Measurements from ENCODE around the gene IGF1R.

Gene IGF1R

DNA sequence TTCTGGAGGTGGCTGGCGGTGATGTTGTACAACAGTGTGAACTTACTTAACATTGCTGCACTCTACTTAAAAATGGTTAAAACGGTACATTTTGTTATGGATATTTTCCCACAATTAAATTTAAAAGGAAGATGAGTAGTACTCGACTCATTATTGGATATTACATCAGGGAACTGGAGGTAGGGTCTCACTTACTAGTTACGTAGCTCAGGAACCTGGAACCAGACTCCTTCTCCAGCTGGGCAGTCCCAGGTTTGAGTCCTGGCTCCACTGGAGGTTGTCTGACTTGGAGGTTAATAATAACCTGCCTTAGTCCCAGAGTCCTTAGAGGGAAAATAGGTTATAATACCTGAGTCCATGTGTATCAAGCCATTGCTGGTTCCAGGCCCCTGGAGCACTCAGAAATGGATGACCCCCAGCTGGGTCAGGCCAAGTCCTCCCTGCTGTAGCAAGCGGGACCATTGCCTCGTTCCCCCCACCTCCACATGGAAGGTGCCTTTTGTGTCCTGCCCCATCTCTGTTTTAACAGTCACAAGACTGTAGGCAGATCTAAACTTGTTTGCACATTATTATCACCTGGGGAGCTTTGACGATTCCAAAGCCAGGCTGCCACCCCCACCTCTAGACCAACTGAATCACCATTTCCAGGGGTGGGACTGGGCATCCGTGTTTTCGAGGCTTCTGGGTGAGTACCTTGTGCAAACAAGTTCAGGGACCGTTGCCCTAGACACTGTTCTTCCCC is 126.6 kb downstream of the IGF1R start:
- H3K9ac ChIP-seq = peak overlapping the region; percentile 60; the same call in 1 of the 2 replicates
- no peaks in the 10 kb centered on the region for H3K27me3 ChIP-seq (ENCODE audit: insufficient read depth, low read depth)
- peak overlapping the region; percentile 96; the same call in 1 of the 2 replicates for H3K27ac ChIP-seq
- TF ChIP-seq, protein P1, sequence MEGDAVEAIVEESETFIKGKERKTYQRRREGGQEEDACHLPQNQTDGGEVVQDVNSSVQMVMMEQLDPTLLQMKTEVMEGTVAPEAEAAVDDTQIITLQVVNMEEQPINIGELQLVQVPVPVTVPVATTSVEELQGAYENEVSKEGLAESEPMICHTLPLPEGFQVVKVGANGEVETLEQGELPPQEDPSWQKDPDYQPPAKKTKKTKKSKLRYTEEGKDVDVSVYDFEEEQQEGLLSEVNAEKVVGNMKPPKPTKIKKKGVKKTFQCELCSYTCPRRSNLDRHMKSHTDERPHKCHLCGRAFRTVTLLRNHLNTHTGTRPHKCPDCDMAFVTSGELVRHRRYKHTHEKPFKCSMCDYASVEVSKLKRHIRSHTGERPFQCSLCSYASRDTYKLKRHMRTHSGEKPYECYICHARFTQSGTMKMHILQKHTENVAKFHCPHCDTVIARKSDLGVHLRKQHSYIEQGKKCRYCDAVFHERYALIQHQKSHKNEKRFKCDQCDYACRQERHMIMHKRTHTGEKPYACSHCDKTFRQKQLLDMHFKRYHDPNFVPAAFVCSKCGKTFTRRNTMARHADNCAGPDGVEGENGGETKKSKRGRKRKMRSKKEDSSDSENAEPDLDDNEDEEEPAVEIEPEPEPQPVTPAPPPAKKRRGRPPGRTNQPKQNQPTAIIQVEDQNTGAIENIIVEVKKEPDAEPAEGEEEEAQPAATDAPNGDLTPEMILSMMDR (conservative IDR thresholded peaks at IDR 0.05; ENCODE audit: low read depth, low read length) = no peak
- H3K79me2 ChIP-seq (ENCODE audit: insufficient read depth, low read depth) = peaks cover 61% of the 10 kb centered on the region
- H2AFZ ChIP-seq (ENCODE audit: low read depth) = no peak overlapping the region
- H3K36me3 ChIP-seq (ENCODE audit: insufficient read depth) = no peaks in the 10 kb centered on the region
- no peaks in the 10 kb centered on the region for H4K20me1 ChIP-seq (ENCODE audit: insufficient read depth)
- peak overlapping the region; percentile 65 for H3K4me2 ChIP-seq
- H3K4me1 ChIP-seq (ENCODE audit: low read depth, poor library complexity, severe bottlenecking) = peaks cover 72% of the 10 kb centered on the region
- H3K4me3 ChIP-seq (IDR thresholded peaks at IDR 0.05; ENCODE audit: insufficient read depth, low read depth, low read length) = no peak overlapping the region

DNA sequence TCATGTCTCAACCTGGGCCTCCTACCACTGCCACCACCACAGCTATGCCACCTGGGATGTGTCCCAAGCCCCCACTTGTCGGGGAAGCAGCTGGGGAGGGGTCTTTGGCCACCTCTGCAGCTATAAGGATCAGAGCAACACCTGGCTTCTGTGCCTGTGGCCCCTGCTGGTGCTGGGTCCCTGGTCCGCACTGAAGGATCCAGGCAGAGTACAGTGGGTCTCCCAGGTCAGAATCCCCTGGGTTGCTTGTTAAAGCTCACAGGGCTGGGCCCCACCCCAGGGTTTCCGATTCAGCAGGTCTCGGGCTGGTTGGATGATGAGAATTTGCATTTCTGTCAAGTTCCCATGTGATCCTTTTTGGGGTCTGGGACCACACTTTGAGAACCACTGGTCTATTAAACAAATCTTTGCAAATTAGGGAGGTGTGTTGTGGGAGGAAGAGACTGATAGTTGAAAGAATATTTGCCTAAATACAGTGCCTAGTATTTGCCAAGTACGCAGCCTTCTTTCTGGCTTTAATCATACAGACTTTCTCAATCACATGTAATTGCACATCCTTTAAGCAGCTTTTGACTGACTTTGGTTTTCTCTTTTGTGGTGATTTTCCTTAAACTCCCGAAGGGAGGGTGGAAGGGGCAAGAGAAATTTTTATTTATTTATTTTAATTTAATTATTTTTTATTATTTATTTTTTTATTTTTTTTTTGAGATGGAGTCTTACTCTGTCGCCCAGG is 127.3 kb downstream of the IGF1R start:
- Histone ChIP-seq H3K9ac (peak overlapping the region; percentile 60), H2AFZ (ENCODE audit: low read depth) (no peak overlapping the region), H4K20me1 (ENCODE audit: insufficient read depth) (no peaks in the 10 kb centered on the region), H3K4me1 (ENCODE audit: low read depth, poor library complexity, severe bottlenecking) (peaks cover 76% of the 10 kb centered on the region), H3K79me2 (ENCODE audit: insufficient read depth, low read depth) (peaks cover 55% of the 10 kb centered on the region), H3K4me3 (IDR thresholded peaks at IDR 0.05; ENCODE audit: insufficient read depth, low read depth, low read length) (no peak overlapping the region), H3K27ac (peak overlapping the region; percentile 96), H3K27me3 (ENCODE audit: insufficient read depth, low read depth) (no peaks in the 10 kb centered on the region), H3K4me2 (peak overlapping the region; percentile 65), H3K36me3 (ENCODE audit: insufficient read depth) (no peaks in the 10 kb centered on the region)
- TF ChIP-seq, protein P1 (conservative IDR thresholded peaks at IDR 0.05; ENCODE audit: low read depth, low read length) = no peak

DNA sequence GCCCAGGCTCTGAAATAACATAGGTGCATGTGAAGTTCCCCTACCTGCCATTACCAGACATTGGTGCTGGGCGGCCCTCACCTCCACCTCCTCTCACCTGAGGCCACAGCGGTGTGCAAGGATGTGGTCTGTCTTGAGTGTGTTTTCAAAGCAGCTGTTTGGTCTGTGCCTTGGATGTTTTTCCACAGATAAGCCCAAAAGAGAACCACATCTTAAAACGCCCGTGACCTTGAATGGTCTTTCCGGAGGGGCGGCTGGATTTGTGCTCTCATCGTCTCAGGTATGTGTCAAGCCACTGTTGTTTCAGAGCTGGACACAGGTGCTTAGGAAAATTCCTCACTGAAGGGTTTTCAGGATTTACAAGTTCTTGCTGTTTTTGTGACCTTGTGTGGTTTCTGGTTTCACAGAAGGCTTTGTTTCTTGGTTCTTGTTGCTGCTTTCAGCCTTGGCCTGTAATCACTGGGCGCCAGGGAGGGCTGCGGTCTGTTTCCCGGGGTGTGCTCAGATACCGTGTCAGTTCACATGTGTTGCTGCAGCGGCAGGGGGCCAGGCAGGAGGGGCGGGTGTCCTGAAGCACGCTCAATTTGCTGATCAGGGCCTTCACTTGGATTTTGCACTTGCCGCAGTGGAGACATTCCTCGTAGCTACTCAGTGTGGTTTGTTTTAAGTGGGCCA is 128.4 kb downstream of the IGF1R start:
- Histone ChIP-seq H3K9ac (peak overlapping the region; percentile 60), H4K20me1 (ENCODE audit: insufficient read depth) (no peaks in the 10 kb centered on the region), H3K4me1 (ENCODE audit: low read depth, poor library complexity, severe bottlenecking) (peaks cover 76% of the 10 kb centered on the region), H3K79me2 (ENCODE audit: insufficient read depth, low read depth) (peaks cover 56% of the 10 kb centered on the region), H3K36me3 (ENCODE audit: insufficient read depth) (no peaks in the 10 kb centered on the region), H3K4me2 (peak overlapping the region; percentile 65), H3K27ac (peak overlapping the region; percentile 96), H2AFZ (ENCODE audit: low read depth) (peak overlapping the region; percentile 27; the same call in 1 of the 2 replicates), H3K27me3 (ENCODE audit: insufficient read depth, low read depth) (no peaks in the 10 kb centered on the region), H3K4me3 (IDR thresholded peaks at IDR 0.05; ENCODE audit: insufficient read depth, low read depth, low read length) (no peak overlapping the region)
- TF ChIP-seq, protein P1 (conservative IDR thresholded peaks at IDR 0.05; ENCODE audit: low read depth, low read length) = no peak

DNA sequence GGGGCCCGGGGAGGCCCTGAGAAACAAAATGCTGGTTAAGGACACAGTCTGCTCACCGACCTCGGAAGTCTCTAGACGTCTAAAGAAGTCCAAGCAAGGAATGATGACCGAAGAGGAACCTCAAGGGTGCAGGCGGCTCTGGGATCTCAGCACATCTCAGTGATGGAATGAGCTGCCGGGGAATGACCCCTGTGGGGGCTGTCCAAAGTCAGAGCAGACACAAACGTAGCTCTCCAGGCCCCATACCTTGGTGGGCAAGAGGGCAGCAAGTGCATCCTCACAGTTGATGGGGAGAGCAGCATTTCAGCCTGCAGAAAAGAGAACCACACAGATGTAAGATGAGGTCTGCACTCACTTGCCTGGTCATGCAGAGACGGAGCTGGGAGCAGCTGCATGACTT is 129.1 kb downstream of the IGF1R start:
- peak overlapping the region; percentile 96 for H3K27ac ChIP-seq
- H2AFZ ChIP-seq (ENCODE audit: low read depth) = 0 out of 2 replicates have a peak overlapping the region, but pooled peaks have one; percentile 27
- no peaks in the 10 kb centered on the region for H3K27me3 ChIP-seq (ENCODE audit: insufficient read depth, low read depth)
- H3K9ac ChIP-seq = peak overlapping the region; percentile 60
- no peak overlapping the region for H3K4me3 ChIP-seq (IDR thresholded peaks at IDR 0.05; ENCODE audit: insufficient read depth, low read depth, low read length)
- no peaks in the 10 kb centered on the region for H3K36me3 ChIP-seq (ENCODE audit: insufficient read depth)
- no peaks in the 10 kb centered on the region for H4K20me1 ChIP-seq (ENCODE audit: insufficient read depth)
- H3K79me2 ChIP-seq (ENCODE audit: insufficient read depth, low read depth) = peaks cover 57% of the 10 kb centered on the region
- peak overlapping the region; percentile 65 for H3K4me2 ChIP-seq
- peaks cover 72% of the 10 kb centered on the region for H3K4me1 ChIP-seq (ENCODE audit: low read depth, poor library complexity, severe bottlenecking)
- TF ChIP-seq, protein P1 (conservative IDR thresholded peaks at IDR 0.05; ENCODE audit: low read depth, low read length) = no peak

Measured in KMS-11 (cell line).